Measurements from ENCODE around the gene FBXO40.

Gene FBXO40

DNA sequence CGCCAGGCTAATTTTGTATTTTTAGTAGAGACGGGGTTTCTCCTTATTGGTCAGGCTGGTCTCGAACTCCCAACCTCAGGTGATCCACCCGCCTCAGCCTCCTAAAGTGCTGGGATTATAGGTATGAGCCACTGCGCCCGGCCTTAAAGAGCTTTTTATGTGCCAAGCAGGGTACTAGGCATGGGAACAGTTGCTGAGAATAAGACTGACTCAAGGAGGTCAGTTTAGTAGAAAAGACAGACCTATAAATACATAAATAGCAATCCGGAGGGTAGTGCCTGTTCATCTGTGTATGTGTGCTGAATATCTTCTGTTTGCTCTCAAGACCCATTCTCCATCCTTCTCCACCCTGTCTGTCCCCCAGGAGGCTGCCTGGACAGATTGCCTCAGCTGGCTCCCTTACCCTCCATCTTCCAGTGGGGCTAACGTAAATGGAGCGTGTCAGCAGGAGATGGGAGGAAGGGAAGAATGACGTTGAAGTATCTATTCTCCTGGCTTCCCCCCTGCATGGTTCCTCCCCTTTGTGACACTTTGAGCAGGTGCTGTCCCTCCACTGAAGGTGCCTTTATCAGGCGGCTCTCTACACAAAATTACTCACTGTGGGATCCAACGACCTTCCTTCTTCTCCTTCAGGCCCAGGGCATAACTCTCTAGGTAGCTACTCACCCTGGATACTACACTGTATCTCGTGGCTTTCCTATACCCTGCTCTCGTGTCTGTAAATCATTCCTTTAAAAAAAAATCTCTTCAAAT lies 31.1 kb downstream of the FBXO40 start:
- no peak for DNase-seq

- no peak for DNase-seq
Measured at GRCh38 chr3:121626495-121626894, 33.3 kb downstream of the FBXO40 start.

DNA sequence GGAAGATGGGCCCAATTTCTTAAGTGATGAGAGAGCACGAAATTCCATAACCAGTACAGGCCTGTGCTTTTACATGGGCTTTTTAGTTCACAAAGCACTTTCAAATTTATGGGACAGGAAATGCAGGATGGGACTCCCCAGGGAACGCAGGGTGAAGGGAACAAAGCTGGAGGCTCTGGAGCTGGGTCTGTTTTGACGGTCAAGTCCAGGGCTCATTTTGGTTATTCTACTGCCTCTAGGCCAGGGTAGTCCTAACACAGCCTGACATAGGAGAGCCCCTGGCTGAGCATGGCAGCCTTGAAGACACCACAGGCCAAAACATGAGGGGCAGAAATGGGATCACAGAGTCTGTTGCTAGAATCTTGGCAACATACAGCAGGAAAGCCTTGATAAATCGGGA lies 34.0 kb downstream of the FBXO40 start:
- DNase-seq: no peak

DNA sequence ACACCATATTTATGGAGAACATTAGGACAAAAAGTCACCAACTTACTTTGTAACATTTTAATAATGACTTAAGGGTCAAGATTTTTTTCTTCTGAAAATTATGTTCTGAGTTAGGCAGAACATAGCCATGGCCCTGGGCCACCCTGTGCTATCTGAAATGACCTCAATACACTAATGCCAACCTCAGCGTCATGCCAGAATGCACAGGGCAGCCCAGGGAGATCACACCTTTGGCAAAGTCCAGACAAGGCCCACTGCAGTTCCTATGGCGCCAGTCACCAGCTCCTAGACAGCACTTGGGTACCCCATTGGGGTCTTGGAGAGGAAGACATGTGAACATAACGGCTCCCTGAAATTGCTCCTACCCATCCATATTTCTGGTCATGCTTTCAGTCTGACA lies 34.4 kb downstream of the FBXO40 start:
- no peak for DNase-seq

DNA sequence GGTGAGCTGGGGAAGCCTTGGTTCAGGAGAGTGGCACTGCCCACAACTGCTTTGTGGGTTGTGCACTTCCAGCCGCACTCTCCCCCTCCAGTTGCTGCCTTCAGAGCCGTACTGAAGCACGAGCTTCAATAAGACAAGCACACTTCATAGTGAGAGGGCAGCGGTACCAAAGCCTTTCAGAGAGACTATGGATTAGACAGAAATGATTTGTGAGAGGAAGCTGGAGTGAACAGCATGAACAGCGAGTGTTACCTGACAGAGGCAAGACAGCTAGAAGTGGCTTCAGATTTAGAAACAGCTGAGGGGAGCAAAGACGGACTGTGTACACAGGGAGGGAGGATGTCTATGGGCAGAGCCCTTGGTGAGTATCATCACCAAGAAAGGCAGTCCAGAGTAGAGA lies 36.4 kb downstream of the FBXO40 start:
- no peak for DNase-seq

GRCh38 chr3:121630355-121630754 lies 37.2 kb downstream of the FBXO40 start:
- DNase-seq: no peak

DNA sequence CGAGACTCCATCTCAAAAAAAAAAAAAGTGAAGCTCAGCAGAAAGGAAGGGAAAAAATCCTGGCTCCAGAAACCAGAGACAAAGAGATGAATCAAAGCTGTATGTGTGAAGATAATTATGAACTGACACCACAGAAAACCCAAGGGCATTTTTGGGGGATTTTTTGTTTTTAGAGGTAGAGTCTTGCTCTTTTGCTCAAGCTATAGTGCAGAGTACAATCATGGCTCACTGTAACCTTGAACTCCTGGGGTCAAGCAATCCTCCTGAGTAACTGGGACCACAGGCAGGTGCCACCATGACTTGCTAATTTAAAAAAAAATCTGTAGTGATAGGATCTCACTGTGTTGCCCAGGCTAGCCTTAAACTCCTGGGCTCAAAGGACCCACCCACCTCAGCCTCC lies 44.7 kb downstream of the FBXO40 start:
- DNase-seq: no peak

- DNase-seq: no peak
Measured at GRCh38 chr3:121641127-121641526, 47.9 kb downstream of the FBXO40 start.

DNA sequence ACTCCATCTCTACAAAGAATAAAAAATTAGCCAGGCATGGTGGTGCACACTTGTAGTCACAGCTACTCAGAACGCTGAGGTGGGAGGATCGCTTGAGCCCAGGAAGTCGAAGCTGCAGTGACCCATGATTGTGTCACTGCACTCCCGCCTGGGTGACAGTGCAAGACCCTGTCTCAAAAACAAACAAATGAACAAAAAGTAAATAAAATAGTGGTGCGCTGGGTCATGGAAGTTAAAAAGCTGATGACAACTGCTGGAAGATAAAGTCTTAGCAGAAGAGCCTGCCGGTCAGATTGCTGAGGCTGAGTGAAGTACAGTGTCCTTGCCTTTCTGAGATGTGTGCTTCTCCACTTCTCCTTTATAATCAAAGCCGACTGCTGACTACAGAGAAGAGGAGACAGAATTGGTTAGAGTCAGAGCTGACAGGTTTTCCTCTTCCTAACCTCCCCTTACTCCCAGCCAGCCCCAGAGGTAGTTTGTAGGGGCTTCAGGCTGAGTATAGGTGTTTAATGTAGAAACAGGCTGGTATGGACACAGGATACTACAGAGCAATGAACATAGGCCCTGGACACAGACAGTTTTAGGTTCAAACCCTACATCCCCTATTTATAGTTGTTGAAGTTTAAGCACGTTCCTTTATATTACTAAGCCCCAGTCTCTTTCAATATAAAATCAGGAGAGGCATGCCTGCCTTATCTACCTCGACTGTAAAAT lies 49.6 kb downstream of the FBXO40 start:
- no peak for DNase-seq

DNA sequence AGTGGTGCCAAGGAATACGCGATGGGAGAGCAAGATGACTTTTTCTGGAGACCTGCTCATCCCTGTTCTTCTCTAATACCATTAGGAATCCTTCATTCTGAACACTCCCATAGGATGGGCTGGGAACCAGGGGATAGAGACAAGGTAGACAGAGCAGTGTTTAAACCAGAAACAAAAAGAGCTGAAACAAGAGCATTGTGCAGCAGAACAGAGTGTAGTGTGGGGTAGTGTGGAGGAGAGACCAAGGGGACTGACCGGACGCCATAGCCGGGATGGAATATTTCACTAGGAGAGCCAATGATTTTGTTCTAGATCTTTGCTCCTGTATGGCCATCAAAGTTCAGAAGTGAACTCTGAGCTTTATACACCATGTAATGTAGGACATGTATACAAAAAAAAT lies 51.9 kb downstream of the FBXO40 start:
- DNase-seq: no peak

- DNase-seq: no peak
Measured at GRCh38 chr3:121648219-121648958, 55.2 kb downstream of the FBXO40 start.

GRCh38 chr3:121649645-121650044 lies 56.5 kb downstream of the FBXO40 start:
- DNase-seq: peak; percentile 20

DNA sequence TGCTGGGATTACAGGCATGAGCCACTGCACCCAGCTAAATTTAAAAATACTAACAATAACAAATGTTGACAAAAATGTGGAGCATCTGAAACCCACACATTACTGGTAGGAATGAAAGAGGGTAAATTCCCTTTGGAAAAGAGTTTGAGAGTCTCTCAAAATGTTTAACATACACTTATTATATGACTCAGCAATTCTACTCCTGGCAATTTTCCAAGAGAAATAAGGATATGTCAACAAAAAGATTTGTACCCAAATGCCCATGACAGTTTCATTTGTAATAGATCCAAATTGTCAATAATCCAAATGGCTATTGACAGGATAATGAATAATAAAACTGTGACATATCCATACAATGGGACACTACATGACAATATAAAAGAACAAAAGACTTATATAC lies 58.5 kb downstream of the FBXO40 start:
- peak; percentile 12 for DNase-seq

GRCh38 chr3:121654493-121655385 lies 61.6 kb downstream of the FBXO40 start:
- no peak for DNase-seq

- no peak for DNase-seq
Measured at GRCh38 chr3:121658716-121659435, 65.7 kb downstream of the FBXO40 start.

DNA sequence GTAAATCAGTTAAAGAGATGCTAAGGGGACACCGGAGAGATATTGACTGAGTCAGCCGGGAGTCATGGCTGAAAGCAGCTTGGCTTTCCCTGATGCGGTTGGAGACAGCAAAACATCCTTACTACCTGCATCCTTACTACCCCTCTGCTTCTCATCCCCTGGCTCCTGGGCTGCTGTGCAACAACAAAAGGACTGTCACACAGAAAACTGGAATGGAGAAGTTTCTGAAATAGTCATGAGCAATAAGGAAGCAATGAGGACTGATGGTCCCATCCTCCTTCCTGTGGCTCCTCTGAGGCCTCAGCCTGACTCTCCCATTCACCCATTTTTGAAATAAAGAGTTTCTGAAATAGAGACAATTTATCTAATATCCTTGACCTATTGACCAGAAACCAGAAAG lies 66.4 kb downstream of the FBXO40 start:
- peak; percentile 40 for DNase-seq

DNA sequence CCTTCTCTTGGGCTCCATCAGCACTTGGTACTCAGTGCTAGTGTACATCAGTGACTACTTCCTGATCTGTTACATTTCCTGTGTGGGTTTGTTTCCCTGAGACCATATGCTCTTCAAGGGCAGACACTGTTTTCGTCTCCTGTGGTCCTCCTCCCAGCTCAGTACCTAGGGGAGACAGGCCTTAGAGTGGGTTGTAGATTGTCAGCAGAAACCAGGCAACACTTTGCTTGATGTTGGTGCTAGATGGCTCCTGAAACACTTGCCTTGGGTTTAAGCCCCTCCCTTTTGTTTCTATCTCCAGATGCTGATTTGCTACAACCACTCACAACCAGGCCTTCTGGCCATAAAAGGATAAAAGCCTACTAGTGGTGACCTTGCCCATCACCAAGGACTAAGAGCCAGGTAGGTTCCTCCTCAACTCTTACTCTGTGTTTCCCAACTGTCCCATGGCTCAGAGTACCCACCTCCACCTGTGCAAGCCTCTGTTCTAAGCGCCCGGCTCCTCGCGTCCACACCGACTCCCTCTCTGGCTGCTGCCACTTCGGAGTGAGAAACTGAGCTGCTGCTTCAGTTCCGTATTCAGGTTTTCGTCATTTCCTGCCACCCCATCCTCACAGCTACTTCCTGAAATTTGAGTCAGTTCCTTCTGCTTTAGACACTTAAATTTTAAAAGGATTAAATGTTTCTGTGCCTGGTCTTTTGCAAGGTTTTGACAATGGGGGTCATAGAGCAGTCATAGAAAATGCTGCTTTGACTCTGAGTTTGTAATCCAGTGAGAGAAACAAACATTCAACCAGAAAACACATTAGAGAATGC lies 67.4 kb downstream of the FBXO40 start, which contains the start of gene HCLS1:
Gene HCLS1, minus strand, starts transcription at position 548 of the 816 bp plus-strand sequence. CDS start 2,556 bp downstream, outside the sequence.
- peak; percentile 89 for DNase-seq

- DNase-seq: no peak
Measured at GRCh38 chr3:121661376-121661775, 68.2 kb downstream of the FBXO40 start.

DNA sequence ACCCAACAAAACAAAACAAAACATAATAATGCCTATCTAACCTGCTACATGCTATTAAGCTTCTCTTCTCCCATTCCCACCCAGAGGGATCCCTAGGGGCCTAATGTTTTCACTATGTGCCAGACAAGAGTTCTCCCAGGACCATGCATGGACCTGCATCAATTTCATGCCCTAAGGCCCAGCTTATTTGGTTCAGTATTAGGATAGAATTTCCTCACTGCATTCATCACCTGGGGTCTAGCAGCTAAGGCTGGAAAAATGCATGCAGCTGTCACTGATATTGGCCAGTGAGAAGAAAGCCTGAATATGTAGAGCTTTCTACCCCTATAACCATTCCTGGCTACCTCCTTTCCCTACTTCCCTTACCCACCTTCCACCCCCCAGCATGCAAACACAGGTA lies 69.6 kb downstream of the FBXO40 start:
- DNase-seq: no peak

- DNase-seq: no peak
Measured at GRCh38 chr3:121663171-121663847, 70.1 kb downstream of the FBXO40 start.
